ENCODE data around the gene GLI2. TPM values are rescaled to one million over a fixed set of nuclear protein-coding genes. Genes with fewer than 3 reads are reported as not detected.

GLI2 gene
- total RNA-seq, 1 experiment from 2014 or later = 11.6 TPM

DNA sequence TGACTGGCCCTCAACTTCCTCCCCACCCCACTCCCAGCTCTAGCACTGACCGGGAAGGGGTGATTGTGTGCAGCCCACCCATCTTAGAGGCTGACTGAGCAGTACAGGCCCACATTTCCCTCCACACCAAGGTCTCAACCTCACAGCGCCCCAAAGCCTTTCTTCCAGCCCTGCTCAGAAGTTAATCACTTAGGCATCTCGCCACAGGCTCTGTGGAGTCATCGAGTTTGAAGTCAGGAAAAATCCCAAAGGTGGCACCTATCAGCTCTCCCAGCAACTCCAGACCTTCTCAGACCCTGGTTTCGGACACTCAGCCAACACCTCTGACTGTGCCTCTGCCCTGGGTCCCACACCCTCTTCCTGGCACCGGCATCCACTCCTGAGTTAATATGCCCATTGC is 43.0 kb upstream of the GLI2 start:
- no peaks in the 10 kb centered on the region for H3K9me2 ChIP-seq (ENCODE audit: insufficient read depth)
- H3K27ac ChIP-seq = no peak overlapping the region
- H3K79me2 ChIP-seq (ENCODE audit: low read depth) = no peaks in the 10 kb centered on the region
- no peaks in the 10 kb centered on the region for H4K20me1 ChIP-seq (ENCODE audit: insufficient read depth)
- TF ChIP-seq, protein P1, sequence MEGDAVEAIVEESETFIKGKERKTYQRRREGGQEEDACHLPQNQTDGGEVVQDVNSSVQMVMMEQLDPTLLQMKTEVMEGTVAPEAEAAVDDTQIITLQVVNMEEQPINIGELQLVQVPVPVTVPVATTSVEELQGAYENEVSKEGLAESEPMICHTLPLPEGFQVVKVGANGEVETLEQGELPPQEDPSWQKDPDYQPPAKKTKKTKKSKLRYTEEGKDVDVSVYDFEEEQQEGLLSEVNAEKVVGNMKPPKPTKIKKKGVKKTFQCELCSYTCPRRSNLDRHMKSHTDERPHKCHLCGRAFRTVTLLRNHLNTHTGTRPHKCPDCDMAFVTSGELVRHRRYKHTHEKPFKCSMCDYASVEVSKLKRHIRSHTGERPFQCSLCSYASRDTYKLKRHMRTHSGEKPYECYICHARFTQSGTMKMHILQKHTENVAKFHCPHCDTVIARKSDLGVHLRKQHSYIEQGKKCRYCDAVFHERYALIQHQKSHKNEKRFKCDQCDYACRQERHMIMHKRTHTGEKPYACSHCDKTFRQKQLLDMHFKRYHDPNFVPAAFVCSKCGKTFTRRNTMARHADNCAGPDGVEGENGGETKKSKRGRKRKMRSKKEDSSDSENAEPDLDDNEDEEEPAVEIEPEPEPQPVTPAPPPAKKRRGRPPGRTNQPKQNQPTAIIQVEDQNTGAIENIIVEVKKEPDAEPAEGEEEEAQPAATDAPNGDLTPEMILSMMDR (conservative IDR thresholded peaks at IDR 0.05) = no peak
- no peak for TF ChIP-seq EZH2 (IDR thresholded peaks at IDR 0.05; ENCODE audit: low read depth)
- BruUV-seq (replicated peaks) = no TSS peak
- H3K9me3 ChIP-seq (ENCODE audit: insufficient read depth, low read depth) = no peaks in the 10 kb centered on the region
- H2AFZ ChIP-seq = no peak overlapping the region
- intact Hi-C loops (cut with micrococcal nuclease; ENCODE audit: unreplicated experiment) = loop anchor here (10.0 kb wide), 1 partner anchor 662 kb away; no protein-coding TSS in a partner anchor
- no peaks in the 10 kb centered on the region for H3K4me1 ChIP-seq (replicated peaks; ENCODE audit: insufficient read depth)
- DNase-seq = no peak
- POLR2A ChIA-PET (ENCODE audit: unreplicated experiment) = no interaction called here
- peaks cover 70% of the 10 kb centered on the region for H3K27me3 ChIP-seq (ENCODE audit: insufficient read depth, low read depth)
- H3K4me3 ChIP-seq = no peak overlapping the region
- no peak overlapping the region for H3K4me2 ChIP-seq
- H3F3A ChIP-seq (ENCODE audit: insufficient read depth, low read depth) = no peaks in the 10 kb centered on the region
- CTCF ChIA-PET = no interaction called here
- H3K36me3 ChIP-seq (ENCODE audit: low read depth) = no peaks in the 10 kb centered on the region

DNA sequence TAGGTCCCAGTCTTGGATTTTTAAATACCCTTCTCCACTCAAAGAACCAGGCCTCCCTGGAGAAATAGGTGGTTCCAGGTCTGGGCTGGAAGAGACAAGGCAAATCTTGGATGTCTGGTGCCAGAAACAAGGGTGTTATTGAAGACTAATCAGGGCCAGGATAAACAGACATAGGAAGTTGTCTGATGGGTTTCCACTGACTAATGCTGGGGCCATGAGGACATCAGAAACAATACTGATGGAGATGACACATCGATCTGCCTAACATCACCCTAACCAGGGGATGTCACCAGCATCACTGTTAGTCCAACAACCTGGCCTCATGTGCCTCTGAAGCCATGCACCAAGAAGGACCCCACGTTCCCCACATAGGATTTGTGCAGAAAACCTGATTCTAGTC is 42.5 kb upstream of the GLI2 start:
- no peaks in the 10 kb centered on the region for H3K79me2 ChIP-seq (ENCODE audit: low read depth)
- peaks cover 68% of the 10 kb centered on the region for H3K27me3 ChIP-seq (ENCODE audit: insufficient read depth, low read depth)
- H3K9me3 ChIP-seq (ENCODE audit: insufficient read depth, low read depth) = no peaks in the 10 kb centered on the region
- no peak overlapping the region for H2AFZ ChIP-seq
- H3K4me3 ChIP-seq = no peak overlapping the region
- ChIA-PET CTCF (interaction anchor here (0.7 kb wide), 1 partner anchor 358 kb away, joined by 5 read pairs; no protein-coding TSS in a partner anchor), POLR2A (ENCODE audit: unreplicated experiment) (no interaction called here)
- no peak for TF ChIP-seq EZH2 (IDR thresholded peaks at IDR 0.05; ENCODE audit: low read depth)
- TF ChIP-seq, protein P1 (conservative IDR thresholded peaks at IDR 0.05) = no peak
- H3K4me1 ChIP-seq (replicated peaks; ENCODE audit: insufficient read depth) = no peaks in the 10 kb centered on the region
- no peaks in the 10 kb centered on the region for H3K9me2 ChIP-seq (ENCODE audit: insufficient read depth)
- no peaks in the 10 kb centered on the region for H3K36me3 ChIP-seq (ENCODE audit: low read depth)
- BruUV-seq (replicated peaks) = no TSS peak
- H3F3A ChIP-seq (ENCODE audit: insufficient read depth, low read depth) = no peaks in the 10 kb centered on the region
- no peak for DNase-seq
- intact Hi-C loops (cut with micrococcal nuclease; ENCODE audit: unreplicated experiment) = loop anchor here (10.0 kb wide), 1 partner anchor 662 kb away; no protein-coding TSS in a partner anchor
- H3K4me2 ChIP-seq = no peak overlapping the region
- H3K27ac ChIP-seq = no peak overlapping the region
- H4K20me1 ChIP-seq (ENCODE audit: insufficient read depth) = no peaks in the 10 kb centered on the region

DNA sequence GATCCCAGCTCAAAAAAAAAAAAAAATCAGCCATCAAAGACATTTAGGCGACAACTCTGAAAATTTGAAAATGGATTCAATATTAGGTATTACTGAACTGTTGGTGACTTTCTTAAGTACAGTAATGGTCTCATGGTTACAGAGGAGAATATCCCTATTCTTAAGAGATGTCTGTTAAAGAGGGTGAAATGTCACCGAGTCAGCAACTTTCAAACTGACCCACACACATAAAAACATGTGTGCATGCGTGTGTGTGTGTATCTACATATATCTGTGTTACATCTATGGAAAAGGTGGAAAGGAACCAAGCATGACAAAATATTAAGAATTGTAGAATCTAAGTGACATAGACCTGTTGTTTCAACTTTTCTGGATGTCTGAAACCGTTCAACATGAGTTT is 41.6 kb upstream of the GLI2 start:
- Histone ChIP-seq H3K27me3 (ENCODE audit: insufficient read depth, low read depth) (peaks cover 62% of the 10 kb centered on the region), H3F3A (ENCODE audit: insufficient read depth, low read depth) (no peaks in the 10 kb centered on the region), H3K79me2 (ENCODE audit: low read depth) (no peaks in the 10 kb centered on the region), H3K4me2 (no peak overlapping the region), H3K4me3 (no peak overlapping the region), H3K4me1 (replicated peaks; ENCODE audit: insufficient read depth) (no peaks in the 10 kb centered on the region), H3K36me3 (ENCODE audit: low read depth) (no peaks in the 10 kb centered on the region), H3K9me3 (ENCODE audit: insufficient read depth, low read depth) (no peaks in the 10 kb centered on the region), H3K9me2 (ENCODE audit: insufficient read depth) (no peaks in the 10 kb centered on the region), H2AFZ (no peak overlapping the region), H4K20me1 (ENCODE audit: insufficient read depth) (no peaks in the 10 kb centered on the region), H3K27ac (no peak overlapping the region)
- intact Hi-C loops (cut with micrococcal nuclease; ENCODE audit: unreplicated experiment) = loop anchor here (10.0 kb wide), 1 partner anchor 661 kb away; no protein-coding TSS in a partner anchor
- POLR2A ChIA-PET (ENCODE audit: unreplicated experiment) = no interaction called here
- TF ChIP-seq, protein P1 (conservative IDR thresholded peaks at IDR 0.05) = no peak
- BruUV-seq (replicated peaks) = no TSS peak
- DNase-seq = no peak
- CTCF ChIA-PET = interaction anchor here (0.6 to 0.7 kb wide), 2 partner anchors 42 to 357 kb away, joined by 4 to 5 read pairs; no protein-coding TSS in a partner anchor

Data from PC-9 (cell line).